Hepatocyte (in vitro differentiated cells): Measurements from ENCODE around the gene RHOF. TPM values are rescaled to one million over a fixed set of nuclear protein-coding genes. Genes with fewer than 3 reads are reported as not detected.

ENCODE experiments used
- DNase-seq: peaks from one replicate; pipeline ENCODE4 v3.0.0-alpha.2; 2016; ENCODE audit warnings: low spot score
- H2AFZ ChIP-seq: fragments of 200-600 bp; sonication (generic); 2 replicates; pipeline ENCODE4 v1.6.0; 2016; ENCODE audit warnings: antibody characterized with exemption, mild to moderate bottlenecking
- H3K27ac ChIP-seq: fragments of 200-600 bp; sonication (generic); 2 replicates; pipeline ENCODE4 v1.5.1; 2016; ENCODE audit warnings: mild to moderate bottlenecking
- H3K27me3 ChIP-seq: fragments of 200-600 bp; sonication (generic); 2 replicates; pipeline ENCODE4 v1.6.1; 2016
- H3K36me3 ChIP-seq: fragments of 200-600 bp; sonication (generic); replicated peaks from 2 replicates; pipeline ENCODE4 v1.5.1; 2016; ENCODE audit warnings: low read depth; ENCODE audit not compliant: insufficient read depth
- H3K4me1 ChIP-seq: fragments of 200-600 bp; sonication (generic); 2 replicates; pipeline ENCODE4 v1.5.1; 2016; ENCODE audit warnings: mild to moderate bottlenecking, moderate library complexity; ENCODE audit not compliant: insufficient read depth
- H3K4me2 ChIP-seq: fragments of 200-600 bp; sonication (generic); 2 replicates; pipeline ENCODE4 v1.6.0; 2016
- H3K4me3 ChIP-seq: fragments of 200-600 bp; sonication (generic); 2 replicates; pipeline ENCODE4 v1.5.1; 2016; ENCODE audit warnings: mild to moderate bottlenecking
- H3K79me2 ChIP-seq: fragments of 200-600 bp; sonication (generic); 2 replicates; pipeline ENCODE4 v1.6.0; 2017; ENCODE audit warnings: mild to moderate bottlenecking
- H3K9me2 ChIP-seq: fragments of 200-600 bp; sonication (generic); replicated peaks from 2 replicates; pipeline ENCODE4 v1.6.0; 2017; ENCODE audit warnings: mild to moderate bottlenecking; ENCODE audit not compliant: insufficient read depth
- H3K9me3 ChIP-seq: fragments of 200-600 bp; sonication (generic); 2 replicates; pipeline ENCODE4 v1.5.1; 2016; ENCODE audit warnings: low read depth, mild to moderate bottlenecking
- H4K20me1 ChIP-seq: fragments of 200-600 bp; sonication (generic); 2 replicates; pipeline ENCODE4 v1.6.0; 2016; ENCODE audit warnings: mild to moderate bottlenecking; ENCODE audit not compliant: insufficient read depth, poor library complexity, severe bottlenecking
- CTCF ChIP-seq: fragments of 200-600 bp; sonication (generic); IDR thresholded peaks from 2 replicates; pipeline ENCODE4 v1.5.1; 2016; ENCODE audit warnings: antibody characterized with exemption, mild to moderate bottlenecking; ENCODE audit not compliant: poor library complexity
- EZH2 ChIP-seq: fragments of 200-600 bp; sonication (generic); IDR thresholded peaks from 2 replicates; pipeline ENCODE4 v1.6.1; 2016; ENCODE audit warnings: antibody characterized with exemption, mild to moderate bottlenecking, borderline replicate concordance
- EZH2phosphoT487 ChIP-seq: fragments of 200-600 bp; sonication (generic); IDR thresholded peaks from one replicate; pipeline ENCODE4 v1.6.1; 2018; ENCODE audit warnings: antibody characterized with exemption, mild to moderate bottlenecking, low read depth, moderate library complexity; ENCODE audit not compliant: unreplicated experiment, severe bottlenecking
- WGBS: methylation state at CpG from one replicate; pipeline ENCODE4 v1.1.6; 2016; ENCODE audit warnings: low lambda C conversion rate; ENCODE audit errors: missing lambda C conversion rate; 5-methylcytosine and 5-hydroxymethylcytosine counted together
- polyA plus RNA-seq: library from polyadenylated mRNA; unstranded; fragments of >200 nt; fragmentation: Nextera tagmentation; extraction: Ambion mirVana; gene quantifications from 2 replicates; pipeline ENCODE4 v1.2.1, GENCODE V29; 2016
- total RNA-seq: library from RNA; depleted of rRNA; stranded (reverse); fragments of >200 nt; gene quantifications from 2 replicates; pipeline ENCODE4 v1.2.3, GENCODE V29; 2014

The RHOF gene
- total and polyA plus RNA-seq, 2 experiments from 2014 or later = 40.4 to 45.3 TPM

GRCh38 chr12:121815263-121815662 is 21.8 kb upstream of the RHOF start:
- TF ChIP-seq CTCF (no peak), EZH2 (no peak), EZH2phosphoT487 (no peak)
- Histone ChIP-seq H2AFZ (no peak overlapping the region), H3K9me3 (no peaks in the 10 kb centered on the region), H3K79me2 (peaks cover 54% of the 10 kb centered on the region), H3K9me2 (no peaks in the 10 kb centered on the region), H3K27me3 (no peaks in the 10 kb centered on the region), H3K27ac (no peak overlapping the region), H3K4me2 (no peak overlapping the region), H4K20me1 (peaks cover 35% of the 10 kb centered on the region), H3K36me3 (peaks cover 4% of the 10 kb centered on the region), H3K4me3 (no peak overlapping the region), H3K4me1 (peaks cover 28% of the 10 kb centered on the region)
- no peak for DNase-seq
- WGBS = 93% methylated on average over 8 of the region's 8 CpGs

- Histone ChIP-seq H3K4me1 (peaks cover 28% of the 10 kb centered on the region), H3K27ac (no peak overlapping the region), H3K9me2 (no peaks in the 10 kb centered on the region), H3K27me3 (no peaks in the 10 kb centered on the region), H3K9me3 (no peaks in the 10 kb centered on the region), H3K36me3 (peaks cover 4% of the 10 kb centered on the region), H3K4me2 (no peak overlapping the region), H2AFZ (no peak overlapping the region), H3K4me3 (no peak overlapping the region), H3K79me2 (peaks cover 61% of the 10 kb centered on the region), H4K20me1 (peaks cover 36% of the 10 kb centered on the region)
- WGBS = 96% methylated on average over 29 of the region's 31 CpGs
- TF ChIP-seq CTCF (no peak), EZH2 (no peak), EZH2phosphoT487 (no peak)
- no peak for DNase-seq
These were observed 21.1 kb upstream of the RHOF start for GRCh38 chr12:121814429-121815119.

GRCh38 chr12:121813951-121814350 is 20.5 kb upstream of the RHOF start:
- peaks cover 28% of the 10 kb centered on the region for H3K4me1 ChIP-seq
- H3K36me3 ChIP-seq = peaks cover 4% of the 10 kb centered on the region
- 100% methylated on average over 3 of the region's 14 CpGs for WGBS
- DNase-seq = no peak
- TF ChIP-seq EZH2phosphoT487 (no peak), EZH2 (no peak), CTCF (no peak)
- peaks cover 67% of the 10 kb centered on the region for H3K79me2 ChIP-seq
- no peaks in the 10 kb centered on the region for H3K9me3 ChIP-seq
- H3K4me3 ChIP-seq = no peak overlapping the region
- H3K27me3 ChIP-seq = no peaks in the 10 kb centered on the region
- no peak overlapping the region for H3K27ac ChIP-seq
- H2AFZ ChIP-seq = no peak overlapping the region
- H4K20me1 ChIP-seq = peaks cover 36% of the 10 kb centered on the region
- H3K4me2 ChIP-seq = no peak overlapping the region
- H3K9me2 ChIP-seq = no peaks in the 10 kb centered on the region
